HG03342 (cell line): ENCODE data around the gene SH3RF3.

Experiments used
- ATAC-seq: cut with Tn5 transposase; IDR thresholded peaks from one replicate; pipeline ENCODE4 v1.9.1; 2021; ENCODE audit warnings: mild to moderate bottlenecking, moderate library complexity; ENCODE audit not compliant: unreplicated experiment

The SH3RF3 gene

GRCh38 chr2:109508556-109508955 lies 379.6 kb downstream of the SH3RF3 start:
- no peak for ATAC-seq

- ATAC-seq = no peak
These were observed 381.4 kb downstream of the SH3RF3 start for GRCh38 chr2:109510136-109511028.

DNA sequence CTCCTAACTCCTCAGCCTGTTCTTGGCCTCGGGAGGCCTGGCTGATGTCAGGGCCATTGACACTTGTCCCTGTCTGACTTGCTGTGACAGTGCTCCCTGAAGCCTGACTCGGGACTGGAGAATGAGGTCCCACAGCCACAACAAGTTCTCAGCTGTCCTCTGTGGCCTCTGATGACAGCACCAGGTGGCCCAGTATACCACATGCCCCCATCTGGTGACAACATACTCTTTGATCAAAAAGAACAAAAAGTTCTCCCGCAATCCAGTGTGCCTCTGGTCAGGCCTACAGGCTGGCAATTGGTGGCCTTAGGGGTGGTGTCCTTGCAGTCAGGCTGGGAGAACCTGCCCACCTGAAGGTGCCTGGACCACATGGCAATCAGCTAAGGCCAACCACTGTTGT lies 382.2 kb downstream of the SH3RF3 start:
- ATAC-seq = no peak

DNA sequence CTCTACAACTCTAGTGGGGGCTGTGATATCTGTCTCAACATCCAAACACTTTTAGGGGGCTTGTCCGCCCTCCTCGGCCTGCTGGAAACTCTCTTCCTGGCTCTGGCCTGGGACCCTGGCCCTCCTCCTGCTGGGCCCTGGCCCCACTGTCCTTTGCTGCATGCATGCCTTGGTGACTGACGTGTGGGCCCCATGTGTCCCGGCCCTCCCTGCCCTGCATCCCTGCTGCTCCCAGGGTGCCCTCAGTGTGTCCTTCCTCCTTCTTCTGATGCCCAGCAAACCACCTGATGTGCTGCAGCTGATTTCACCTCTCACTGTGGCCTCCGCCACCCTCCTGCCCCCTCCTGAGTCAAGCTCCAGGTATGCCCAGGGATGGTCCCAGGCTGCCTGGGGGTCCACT lies 383.1 kb downstream of the SH3RF3 start:
- ATAC-seq = no peak

- ATAC-seq = no peak
These were observed 384.2 kb downstream of the SH3RF3 start for GRCh38 chr2:109513230-109513629.

DNA sequence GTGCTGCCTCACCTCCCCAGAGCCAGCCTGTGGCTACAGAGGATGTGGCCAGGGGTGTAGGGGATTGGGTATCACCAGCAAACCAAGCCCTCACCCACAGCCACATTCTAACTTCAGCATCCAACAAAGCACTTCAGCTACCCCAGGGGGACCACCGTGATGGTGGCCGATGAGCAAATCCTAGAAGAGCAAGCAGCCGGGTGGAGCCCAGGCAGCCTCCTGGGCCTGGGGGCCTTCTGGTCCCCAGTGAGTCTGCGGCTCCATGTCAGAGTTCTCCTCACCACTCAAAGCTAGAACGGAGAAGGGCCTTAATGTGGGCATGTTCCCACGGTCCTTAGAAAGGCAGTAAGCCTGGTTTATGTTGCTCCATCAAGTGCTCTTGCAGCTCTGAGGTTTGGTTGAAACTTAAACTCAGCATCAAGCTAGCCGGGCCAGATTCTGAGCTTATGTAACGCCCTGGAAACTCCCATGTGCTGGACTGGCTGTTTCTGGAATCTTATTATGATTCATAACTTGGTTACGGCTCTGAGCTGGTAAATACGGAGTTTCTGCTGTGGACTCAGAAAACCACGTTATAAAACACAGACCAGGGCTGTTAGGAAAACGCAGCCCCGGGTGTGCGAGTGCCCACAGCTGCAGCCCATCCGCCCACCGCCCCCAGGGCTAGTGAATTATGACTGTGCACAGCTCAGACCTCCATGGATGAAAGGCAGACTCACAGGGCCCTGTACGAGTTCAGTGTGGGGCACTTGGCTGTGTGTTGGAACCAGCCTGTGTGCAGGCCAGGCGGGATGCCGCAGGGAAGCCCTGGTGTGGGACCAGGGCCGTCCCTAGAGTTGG lies 385.0 kb downstream of the SH3RF3 start:
- peak; percentile 59 for ATAC-seq

GRCh38 chr2:109514857-109515256 lies 385.9 kb downstream of the SH3RF3 start:
- no peak for ATAC-seq

DNA sequence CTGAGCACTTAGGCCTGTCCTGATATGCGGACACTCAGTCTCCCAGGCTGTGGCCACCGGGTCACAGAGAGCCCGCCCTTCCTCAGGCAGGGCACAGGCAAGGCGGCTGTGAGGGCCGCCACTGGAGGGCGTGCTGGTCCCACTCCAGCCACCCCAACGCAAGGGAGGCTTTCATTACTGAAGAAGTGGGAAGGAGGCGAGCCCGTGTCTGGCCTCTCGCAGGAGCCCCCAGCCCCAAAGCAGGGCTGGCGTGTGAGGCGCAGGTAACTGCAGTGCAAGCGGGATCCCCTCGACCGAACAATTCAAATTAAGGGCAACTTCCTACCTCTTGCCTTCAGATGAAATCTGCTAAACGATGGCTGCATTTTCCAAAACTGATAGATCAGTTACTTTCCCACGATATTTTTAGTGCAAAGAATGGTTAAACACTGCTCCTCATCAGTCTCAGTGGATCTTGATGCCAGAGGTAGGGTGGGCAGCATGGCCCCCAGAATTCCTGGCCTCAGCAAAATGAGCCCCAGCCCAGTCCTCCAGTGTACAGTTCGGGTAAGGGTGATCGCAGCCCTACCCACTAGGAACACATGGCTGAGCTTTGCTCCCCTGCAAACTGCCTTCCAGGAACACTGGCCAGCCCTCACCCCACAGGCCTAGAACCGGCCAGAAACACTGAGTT lies 387.6 kb downstream of the SH3RF3 start:
- no peak for ATAC-seq

- ATAC-seq = no peak
These were observed 388.3 kb downstream of the SH3RF3 start for GRCh38 chr2:109517118-109517889.

DNA sequence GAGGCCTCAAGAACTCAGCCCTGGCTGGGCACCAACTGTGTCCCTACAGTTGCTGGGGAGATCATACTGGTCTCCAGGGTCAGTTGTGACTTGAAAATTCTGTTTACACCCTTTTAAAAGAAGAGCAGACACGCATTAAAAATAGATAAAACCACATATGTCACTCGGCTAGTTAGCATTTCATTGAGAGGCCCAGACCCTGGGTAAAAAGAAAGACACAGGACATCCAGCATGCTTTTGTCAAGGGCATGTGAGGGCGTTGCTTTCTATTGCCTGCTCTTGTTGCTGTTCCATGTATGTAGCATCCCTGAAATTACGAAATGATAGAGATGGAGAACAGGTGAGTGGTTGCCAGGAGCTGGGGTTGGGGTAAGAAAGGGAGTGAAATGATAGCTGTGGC lies 390.5 kb downstream of the SH3RF3 start:
- ATAC-seq = no peak

DNA sequence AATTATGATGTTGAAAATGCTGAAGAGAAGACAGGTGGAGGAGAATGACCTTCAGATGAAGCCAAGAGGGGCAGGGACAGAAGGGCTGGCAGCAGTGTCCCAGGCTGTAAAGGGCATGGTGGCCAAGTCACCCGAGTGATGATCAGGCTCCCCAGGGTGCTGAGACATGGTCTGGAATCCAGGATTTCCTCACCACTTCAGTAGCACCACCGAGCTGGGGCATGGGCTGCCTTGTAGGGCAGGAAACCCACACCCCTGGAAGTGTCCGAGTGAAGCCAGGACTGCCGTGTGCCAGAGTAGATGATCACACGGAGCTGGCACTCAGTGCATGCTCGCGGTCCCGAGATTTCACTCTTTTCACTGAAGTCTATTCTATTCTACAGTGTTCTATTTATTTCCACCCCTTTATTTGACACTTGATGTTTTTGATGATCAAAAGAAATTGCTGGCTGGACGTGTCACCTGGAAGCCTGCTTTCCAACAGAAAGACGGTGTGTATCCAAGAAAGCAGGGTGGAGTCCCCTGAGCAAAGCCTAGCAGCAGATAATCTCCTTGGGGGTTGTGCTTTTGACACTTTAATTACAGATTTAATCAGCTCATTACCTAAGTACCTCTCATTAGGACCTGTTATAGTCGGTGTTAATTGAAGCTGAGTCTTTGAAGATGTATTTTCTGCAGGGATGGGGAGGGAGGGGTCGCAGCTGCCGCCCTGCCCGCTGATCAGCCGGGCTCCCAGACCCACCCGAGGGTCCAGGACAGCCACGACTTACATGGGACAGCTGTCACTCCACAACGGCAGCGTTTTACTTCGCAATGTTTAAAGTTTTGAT lies 392.4 kb downstream of the SH3RF3 start:
- ATAC-seq = no peak

- no peak for ATAC-seq
These were observed 393.0 kb downstream of the SH3RF3 start for GRCh38 chr2:109522063-109522374.

DNA sequence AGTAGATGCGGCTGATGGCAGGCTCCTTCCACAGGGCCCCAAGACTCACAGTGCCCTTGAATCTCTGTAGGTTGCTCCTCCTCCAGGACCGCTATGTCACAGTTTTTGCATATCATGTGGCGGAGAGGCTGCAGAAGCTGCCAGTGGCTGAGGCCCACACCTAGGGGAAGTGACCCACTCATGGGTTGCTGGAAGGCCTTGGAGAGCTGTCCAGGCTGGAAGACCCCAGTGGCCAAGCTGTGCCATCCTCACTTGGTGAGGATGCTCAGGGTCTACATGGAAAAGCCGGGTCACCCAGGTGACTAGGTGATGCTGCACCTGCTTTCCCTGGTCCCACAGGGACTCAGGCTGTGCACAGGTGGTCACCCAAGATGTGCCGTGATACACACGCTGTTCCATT lies 394.1 kb downstream of the SH3RF3 start:
- ATAC-seq = no peak

DNA sequence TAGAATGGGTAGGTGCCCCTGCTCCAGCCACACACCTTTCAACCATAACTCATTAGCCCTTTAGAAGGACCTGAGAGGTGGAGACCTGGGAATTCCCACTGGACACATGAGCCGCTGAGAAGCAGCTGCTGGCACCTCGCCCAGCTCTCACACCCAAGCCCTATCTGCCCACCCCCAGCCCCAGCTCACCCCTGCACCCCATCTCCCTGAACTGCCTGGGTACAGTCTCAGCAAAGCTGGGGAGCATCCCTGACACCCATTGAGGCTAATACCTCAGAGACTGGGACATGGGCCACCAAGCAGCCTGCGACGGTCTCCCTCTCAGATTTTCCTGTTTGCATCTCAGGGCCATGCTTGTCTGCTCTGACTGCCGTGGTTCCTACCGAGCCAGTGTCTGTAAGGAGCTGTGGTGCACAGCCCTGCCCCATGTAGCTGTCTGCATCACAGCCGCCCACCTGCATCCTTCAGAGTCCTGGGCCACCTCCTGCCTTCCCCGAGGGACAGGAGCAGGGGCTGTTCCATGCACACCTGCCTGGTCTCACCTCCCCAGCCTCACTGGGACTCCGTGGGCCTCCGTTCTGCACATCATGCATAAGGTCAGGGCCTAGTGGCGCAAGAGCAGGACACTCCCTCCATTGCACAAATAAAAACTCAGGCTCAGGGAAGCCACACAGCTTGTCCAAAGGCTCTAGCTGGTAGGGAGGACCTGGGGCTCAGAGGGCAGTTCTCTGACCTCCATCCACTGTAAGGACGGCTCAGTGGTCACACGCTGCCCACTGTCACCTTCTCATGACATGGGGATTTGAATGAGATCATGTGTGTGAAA lies 394.7 kb downstream of the SH3RF3 start:
- ATAC-seq = no peak

DNA sequence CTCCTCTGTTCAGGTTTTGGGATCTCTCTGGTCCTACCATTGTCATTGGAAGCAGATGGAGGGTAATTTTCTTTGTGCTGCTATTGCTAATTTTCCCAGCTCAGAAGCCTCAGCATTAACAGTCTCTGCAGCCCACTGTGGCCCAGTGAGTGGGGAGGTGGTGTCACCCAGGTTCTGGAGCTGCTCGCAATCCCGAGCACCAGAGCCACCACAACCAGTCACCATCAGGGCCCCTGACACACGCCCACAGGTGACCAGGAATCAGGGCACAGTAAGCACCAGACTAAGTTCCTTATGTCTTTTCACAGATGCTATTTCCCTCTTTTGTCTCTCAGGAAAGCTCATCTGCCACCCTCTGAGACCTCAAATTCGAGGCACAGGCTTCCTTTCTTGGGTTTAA lies 396.8 kb downstream of the SH3RF3 start:
- ATAC-seq = no peak

GRCh38 chr2:109526442-109526970 lies 397.5 kb downstream of the SH3RF3 start:
- no peak for ATAC-seq

DNA sequence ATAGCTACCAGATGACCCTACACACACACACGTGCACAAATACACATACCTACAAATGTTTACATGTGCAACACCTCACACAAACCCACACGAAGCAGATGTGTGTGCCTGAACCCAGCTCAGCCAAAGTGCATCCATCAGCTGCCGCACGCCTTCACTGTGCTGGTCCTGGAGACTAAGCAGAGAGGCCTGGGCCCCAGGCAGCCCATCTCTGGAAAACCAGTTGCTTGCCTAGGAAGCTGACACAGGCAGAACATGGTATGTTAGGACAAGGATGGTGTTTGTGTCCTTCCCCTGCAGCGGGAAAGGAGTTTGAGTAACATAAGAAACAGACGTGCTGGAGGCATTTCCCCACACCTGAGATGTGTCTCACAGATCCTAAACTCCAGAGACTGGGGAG lies 398.1 kb downstream of the SH3RF3 start:
- no peak for ATAC-seq

- no peak for ATAC-seq
These were observed 399.1 kb downstream of the SH3RF3 start for GRCh38 chr2:109527846-109528705.
